K562 (cell line): ENCODE measurements around the gene FOXO3. TPM values are rescaled to one million over a fixed set of nuclear protein-coding genes. Genes with fewer than 3 reads are reported as not detected.
A peak's percentile ranks its signal among the peaks of the same experiment; 100 is the strongest.

Experiments
- BACH1 ChIP-seq: fragments of 200-800 bp; sonication (Bioruptor generic); IDR thresholded peaks from 2 replicates; pipeline ENCODE4 v1.6.1; 2016; ENCODE audit warnings: missing genetic modification characterization, missing compliant biosample characterization
- CCNT2 ChIP-seq: IDR thresholded peaks from 2 replicates; pipeline ENCODE4 v1.6.1; 2011; ENCODE audit warnings: borderline replicate concordance, low read depth, mild to moderate bottlenecking, moderate library complexity, mixed read lengths, low read length; ENCODE audit not compliant: insufficient read length; ENCODE audit errors: extremely low read depth
- CEBPB ChIP-seq: fragments of 450-650 bp; IDR thresholded peaks from 2 replicates; pipeline ENCODE4 v1.6.1; 2016; ENCODE audit warnings: missing genetic modification characterization, missing compliant biosample characterization
- CEBPG ChIP-seq, 3 experiments: fragments of 200-800 bp in 1 of 3; sonication (Bioruptor generic) in 1 of 3; sonication (generic) in 1 of 3; formaldehyde crosslinking in 1 of 3; IDR thresholded peaks in 2 of 3; conservative IDR thresholded peaks in 1 of 3; 2 replicates each; pipeline versions ENCODE4 v1.6.1 to v1.8.0; 2016 to 2022; ENCODE audit warnings: missing compliant biosample characterization in 2 of 3, missing genetic modification characterization in 2 of 3, mild to moderate bottlenecking in 1 of 3, missing genetic modification reagents in 1 of 3
- ETV5 ChIP-seq: sonication (generic); formaldehyde crosslinking; IDR thresholded peaks from 2 replicates; pipeline ENCODE4 v1.4.0; 2020; ENCODE audit warnings: low read depth, mild to moderate bottlenecking, missing genetic modification reagents
- HMG20B ChIP-seq: fragments of 250-450 bp; sonication (Bioruptor Pico); IDR thresholded peaks from 2 replicates; pipeline ENCODE4 v1.5.0; 2021; ENCODE audit warnings: mild to moderate bottlenecking
- MAFK ChIP-seq: IDR thresholded peaks from 2 replicates; pipeline ENCODE4 v1.6.1; 2011; ENCODE audit warnings: low read length, improper control_type of control experiment
- MTA1 ChIP-seq: fragments of 450-650 bp; IDR thresholded peaks from 2 replicates; pipeline ENCODE4 v1.6.1; 2017; ENCODE audit warnings: borderline replicate concordance
- NFE2 ChIP-seq: IDR thresholded peaks from 2 replicates; pipeline ENCODE4 v1.6.1; 2014; ENCODE audit warnings: antibody characterized with exemption, low read depth
- NR4A1 ChIP-seq, 2 experiments: fragments of 250-450 bp in 1 of 2; fragments of 450-650 bp in 1 of 2; sonication (Bioruptor Pico) in 1 of 2; IDR thresholded peaks; 2 replicates each; pipeline versions ENCODE4 v1.4.0 to v1.6.1; 2016 to 2020; ENCODE audit warnings: mild to moderate bottlenecking in 2 of 2, missing compliant biosample characterization in 1 of 2, missing genetic modification characterization in 1 of 2, moderate library complexity in 1 of 2
- POLR2A ChIP-seq: fragments of 450-650 bp; conservative IDR thresholded peaks from 2 replicates; pipeline ENCODE4 v1.6.1; 2016
- POLR3A ChIP-seq: IDR thresholded peaks from 2 replicates; pipeline ENCODE4 v1.6.1; 2011; ENCODE audit warnings: borderline replicate concordance, mild to moderate bottlenecking, moderate library complexity; ENCODE audit not compliant: insufficient read length, insufficient read depth; ENCODE audit errors: extremely low read depth
- SUPT5H ChIP-seq: fragments of 450-650 bp; IDR thresholded peaks from 2 replicates; pipeline ENCODE4 v1.6.1; 2016
- THRB ChIP-seq: fragments of 450-650 bp; formaldehyde crosslinking; conservative IDR thresholded peaks from 2 replicates; pipeline ENCODE4 v1.4.0; 2022; ENCODE audit warnings: mild to moderate bottlenecking, missing genetic modification characterization
- ZBTB9 ChIP-seq: fragments of 450-650 bp; formaldehyde crosslinking; IDR thresholded peaks from 2 replicates; pipeline ENCODE4 v1.4.0; 2020; ENCODE audit warnings: mild to moderate bottlenecking, moderate library complexity
- ZFP91 ChIP-seq: sonication (generic); formaldehyde crosslinking; IDR thresholded peaks from 2 replicates; pipeline ENCODE4 v1.8.0; 2022; ENCODE audit warnings: mild to moderate bottlenecking, missing genetic modification reagents
- ZNF384 ChIP-seq: IDR thresholded peaks from 2 replicates; pipeline ENCODE4 v1.6.1; 2012; ENCODE audit warnings: low read depth, low read length, improper control_type of control experiment
- ZNF586 ChIP-seq: fragments of 450-650 bp; formaldehyde crosslinking; conservative IDR thresholded peaks from 2 replicates; pipeline ENCODE4 v1.4.0; 2020; ENCODE audit warnings: mild to moderate bottlenecking, moderate library complexity
- ZNF592 ChIP-seq: fragments of 450-650 bp; IDR thresholded peaks from 2 replicates; pipeline ENCODE4 v1.6.1; 2017; ENCODE audit warnings: antibody characterized with exemption, mild to moderate bottlenecking
- polyA plus RNA-seq, 8 experiments: library from polyadenylated mRNA; depleted of rRNA in 4 of 8; stranded (reverse) in 5 of 8; unstranded in 3 of 8; fragments of >200 nt; fragmentation: Nextera tagmentation in 2 of 8; fragmentation: Illumina TruSeq in 1 of 8; extraction: Ambion mirVana in 2 of 8; extraction: Trizol in 1 of 8; gene quantifications; 2 replicates each; pipeline versions ENCODE4 v1.2.1 to v1.2.3, GENCODE V29; 2011 to 2014; ENCODE audit warnings: inconsistent platforms in 1 of 8, missing spikeins in 1 of 8
- total RNA-seq, 7 experiments: library from RNA; depleted of rRNA in 6 of 7; stranded (reverse); fragments of >200 nt in 6 of 7; fragmentation: Illumina TruSeq in 2 of 7; extraction: Trizol in 2 of 7; gene quantifications; 2 replicates each; pipeline versions ENCODE4 v1.2.1 to v1.2.3, GENCODE V29; 2011 to 2021; ENCODE audit warnings: low replicate concordance in 1 of 7

FOXO3 gene
- total and polyA plus RNA-seq, 9 of the 15 experiments (the other 6 are each of a cell fraction or from before 2014, with no cell fraction given): 3.0 to 14.6 (median 6.0) TPM

GRCh38 chr6:108684771-108685329, 124.1 kb downstream of the FOXO3 start (continued):
- TF ChIP-seq ETV5 (CRISPR knock-in tag): no peak
- TF ChIP-seq ZNF586 (CRISPR knock-in tag): no peak
- peak; percentile 60 for TF ChIP-seq NFE2
- TF ChIP-seq MTA1: peak; percentile 54; the same call in 1 of the 2 replicates
- TF ChIP-seq NR4A1 (CRISPR knock-in tag; IDR thresholded peaks at IDR 0.05): no peak
- TF ChIP-seq NR4A1 (tag; IDR thresholded peaks at IDR 0.05): no peak
- TF ChIP-seq ZNF592: peak; percentile 43; the same call in 1 of the 2 replicates
- no peak for TF ChIP-seq ZBTB9 (CRISPR knock-in tag)
- no peak for TF ChIP-seq HMG20B (CRISPR knock-in tag)
- no peak for TF ChIP-seq MAFK
- no peak for TF ChIP-seq POLR3A
- TF ChIP-seq CEBPB (tag): no peak
- TF ChIP-seq POLR2A: no peak
- no peak for TF ChIP-seq SUPT5H
- TF ChIP-seq CCNT2: peak; percentile 37
- no peak for TF ChIP-seq ZNF384
- no peak for TF ChIP-seq BACH1 (tag)
- TF ChIP-seq CEBPG (CRISPR knock-in tag; IDR thresholded peaks at IDR 0.05): no peak
- no peak for TF ChIP-seq CEBPG (tag; conservative IDR thresholded peaks at IDR 0.05 in 1 of 2, IDR thresholded peaks at IDR 0.05 in 1 of 2)
- no peak for TF ChIP-seq ZFP91
- TF ChIP-seq THRB (CRISPR knock-in tag): no peak
